Brain microvascular endothelial cell (primary cell): ENCODE data around the gene NEXMIF.
"Not testable (repeated sequence)": the region's sequence is repeated elsewhere in the genome, so short reads cannot be mapped to it uniquely, and the experiment has no call there.

Source experiments
- DNase-seq: peaks from one replicate; pipeline ENCODE4 v3.0.0-alpha.2; 2020
- H3K27ac ChIP-seq: fragments of 250-450 bp; sonication (Bioruptor Pico); 2 replicates; pipeline ENCODE4 v1.5.1; 2020; ENCODE audit warnings: mild to moderate bottlenecking, moderate library complexity
- H3K27me3 ChIP-seq: fragments of 250-450 bp; sonication (Bioruptor Pico); replicated peaks from 2 replicates; pipeline ENCODE4 v1.5.1; 2020; ENCODE audit warnings: mild to moderate bottlenecking
- H3K36me3 ChIP-seq: fragments of 250-450 bp; sonication (Bioruptor Pico); replicated peaks from 2 replicates; pipeline ENCODE4 v1.5.1; 2020; ENCODE audit warnings: mild to moderate bottlenecking
- H3K4me3 ChIP-seq: 2 replicates; pipeline ENCODE4 v1.5.1; 2011; ENCODE audit warnings: low read depth, mild to moderate bottlenecking, control low read depth, low read length, moderate library complexity
- CTCF ChIP-seq: IDR thresholded peaks from 2 replicates; pipeline ENCODE4 v1.5.1; 2011; ENCODE audit warnings: low read depth, mild to moderate bottlenecking, moderate library complexity, low read length, control low read depth, inconsistent platforms; ENCODE audit errors: missing control alignments
- in situ Hi-C: cut with HindIII; loops from 2 replicates; pipeline ENCODE4 v1.10.0; 2017; ENCODE audit warnings: low sequenced_read_pairs, low pct_ligation_motif_present

NEXMIF gene

GRCh38 chrX:74779175-74779574, 146.1 kb downstream of the NEXMIF start:
- no peak for TF ChIP-seq CTCF
- no peak overlapping the region for H3K4me3 ChIP-seq
- DNase-seq = no peak
- H3K27me3 ChIP-seq = no peaks in the 10 kb centered on the region
- H3K27ac ChIP-seq = no peak overlapping the region
- no peaks in the 10 kb centered on the region for H3K36me3 ChIP-seq
- in situ Hi-C loops = no loop called here

- TF ChIP-seq CTCF = no peak
- in situ Hi-C loops = no loop called here
- H3K27ac ChIP-seq = no peak overlapping the region
- H3K4me3 ChIP-seq = no peak overlapping the region
- no peak for DNase-seq
- H3K27me3 ChIP-seq = no peaks in the 10 kb centered on the region
- no peaks in the 10 kb centered on the region for H3K36me3 ChIP-seq
Observed at GRCh38 chrX:74774988-74775387, 150.3 kb downstream of the NEXMIF start.

GRCh38 chrX:74736450-74736849, 188.8 kb downstream of the NEXMIF start:
- no peak for TF ChIP-seq CTCF
- Histone ChIP-seq H3K4me3 (no peak overlapping the region), H3K27me3 (no peaks in the 10 kb centered on the region), H3K36me3 (no peaks in the 10 kb centered on the region), H3K27ac (no peak overlapping the region)
- in situ Hi-C loops = no loop called here
- no peak for DNase-seq

GRCh38 chrX:74705269-74705668, 220.0 kb downstream of the NEXMIF start:
- no peak overlapping the region for H3K27ac ChIP-seq
- in situ Hi-C loops = no loop called here

GRCh38 chrX:74701343-74701742, 223.9 kb downstream of the NEXMIF start:
- not testable (repeated sequence) for H3K36me3 ChIP-seq, DNase-seq

More at GRCh38 chrX:74705269-74705668, 220.0 kb downstream of the NEXMIF start:
- Histone ChIP-seq H3K36me3 (no peaks in the 10 kb centered on the region), H3K4me3 (no peak overlapping the region), H3K27me3 (no peaks in the 10 kb centered on the region)
- no peak for TF ChIP-seq CTCF
- no peak for DNase-seq

GRCh38 chrX:74684466-74684865, 240.8 kb downstream of the NEXMIF start:
- DNase-seq = no peak
- no peak overlapping the region for H3K27ac ChIP-seq
- in situ Hi-C loops = no loop called here
- no peaks in the 10 kb centered on the region for H3K27me3 ChIP-seq
- no peak overlapping the region for H3K4me3 ChIP-seq
- no peak for TF ChIP-seq CTCF
- no peaks in the 10 kb centered on the region for H3K36me3 ChIP-seq

More at GRCh38 chrX:74701343-74701742, 223.9 kb downstream of the NEXMIF start:
- in situ Hi-C loops, H3K27ac ChIP-seq, H3K27me3 ChIP-seq, H3K4me3 ChIP-seq: not testable (repeated sequence)
